GM23338 (cell line): Measurements from ENCODE around the gene ICAM5. TPM values are rescaled to one million over a fixed set of nuclear protein-coding genes. Genes with fewer than 3 reads are reported as not detected.

ENCODE experiments used
- ATAC-seq: fragments of 200-7000 bp; cut with Tn5 transposase; 3 replicates; pipeline ENCODE4 v1.9.1; 2020
- DNase-seq: peaks from one replicate; pipeline ENCODE4 v3.0.0-alpha.2; 2015; ENCODE audit warnings: low spot score
- H2AFZ ChIP-seq: fragments of 200-600 bp; sonication (generic); 2 replicates; pipeline ENCODE4 v1.8.0; 2016; ENCODE audit warnings: antibody characterized with exemption, mild to moderate bottlenecking, moderate library complexity
- H3F3A ChIP-seq: fragments of 200-600 bp; sonication (generic); replicated peaks from 2 replicates; pipeline ENCODE4 v1.8.0; 2017; ENCODE audit warnings: antibody characterized with exemption, mixed run types, low read depth
- H3K27ac ChIP-seq: fragments of 200-600 bp; sonication (generic); 2 replicates; pipeline ENCODE4 v1.6.1; 2016; ENCODE audit warnings: low read depth
- H3K27me3 ChIP-seq: fragments of 200-600 bp; sonication (generic); 2 replicates; pipeline ENCODE4 v1.8.0; 2016; ENCODE audit warnings: mild to moderate bottlenecking, mixed run types, moderate library complexity; ENCODE audit not compliant: insufficient read depth
- H3K36me3 ChIP-seq: fragments of 200-600 bp; sonication (generic); 2 replicates; pipeline ENCODE4 v1.8.0; 2016; ENCODE audit warnings: mild to moderate bottlenecking; ENCODE audit not compliant: insufficient read depth
- H3K4me1 ChIP-seq: fragments of 200-600 bp; sonication (generic); 2 replicates; pipeline ENCODE4 v1.8.0; 2016; ENCODE audit warnings: mild to moderate bottlenecking, moderate library complexity; ENCODE audit not compliant: insufficient read depth
- H3K4me2 ChIP-seq: fragments of 200-600 bp; sonication (generic); 2 replicates; pipeline ENCODE4 v1.7.1; 2017; ENCODE audit warnings: mixed run types
- H3K4me3 ChIP-seq: fragments of 200-600 bp; sonication (generic); 2 replicates; pipeline ENCODE4 v1.6.1; 2016; ENCODE audit warnings: mixed run types
- H3K79me2 ChIP-seq: fragments of 200-600 bp; sonication (generic); replicated peaks from 2 replicates; pipeline ENCODE4 v1.8.0; 2017; ENCODE audit warnings: mild to moderate bottlenecking; ENCODE audit not compliant: insufficient read depth
- H3K9me2 ChIP-seq: fragments of 200-600 bp; sonication (generic); 2 replicates; pipeline ENCODE4 v1.8.0; 2017; ENCODE audit not compliant: insufficient read depth
- H4K20me1 ChIP-seq: fragments of 200-600 bp; sonication (generic); replicated peaks from 2 replicates; pipeline ENCODE4 v1.8.0; 2017; ENCODE audit warnings: mild to moderate bottlenecking; ENCODE audit not compliant: insufficient read depth
- H3K27ac Mint-ChIP-seq: 2 replicates; pipeline ENCODE4 v1.8.0; 2020; ENCODE audit warnings: inconsistent platforms, mild to moderate bottlenecking, moderate library complexity, mixed read lengths
- H3K27me3 Mint-ChIP-seq: 3 replicates; pipeline ENCODE4 v1.8.0; 2022; ENCODE audit warnings: low read depth, mild to moderate bottlenecking, moderate library complexity, mixed read lengths, inconsistent platforms; ENCODE audit not compliant: insufficient read depth, poor library complexity
- H3K36me3 Mint-ChIP-seq: 3 replicates; pipeline ENCODE4 v1.8.0; 2021; ENCODE audit warnings: low read depth, mild to moderate bottlenecking, inconsistent platforms, moderate library complexity, mixed read lengths
- H3K4me1 Mint-ChIP-seq: 3 replicates; pipeline ENCODE4 v1.8.0; 2020; ENCODE audit warnings: mild to moderate bottlenecking, inconsistent platforms, mixed read lengths
- H3K4me3 Mint-ChIP-seq: 3 replicates; pipeline ENCODE4 v1.8.0; 2021; ENCODE audit warnings: moderate library complexity, mild to moderate bottlenecking, inconsistent platforms, mixed read lengths
- H3K9me3 Mint-ChIP-seq: 3 replicates; pipeline ENCODE4 v1.8.0; 2020; ENCODE audit warnings: moderate library complexity, mild to moderate bottlenecking, inconsistent platforms, mixed read lengths
- CTCF ChIP-seq, 2 experiments: fragments of 200-600 bp in 1 of 2; sonication (generic) in 1 of 2; conservative IDR thresholded peaks; 2 replicates each; pipeline versions ENCODE4 v1.5.1 to v1.6.1; 2016 to 2017; ENCODE audit warnings: antibody characterized with exemption in 2 of 2, low read depth in 2 of 2, mild to moderate bottlenecking in 2 of 2, moderate library complexity in 1 of 2
- EZH2 ChIP-seq: fragments of 200-600 bp; sonication (generic); IDR thresholded peaks from one replicate; pipeline ENCODE4 v1.8.0; 2017; ENCODE audit warnings: antibody characterized with exemption, mild to moderate bottlenecking, low read depth; ENCODE audit not compliant: unreplicated experiment
- JUNB ChIP-seq: IDR thresholded peaks from one replicate; pipeline ENCODE4 v1.6.1; 2016; ENCODE audit warnings: antibody characterized with exemption; ENCODE audit not compliant: unreplicated experiment
- POLR2AphosphoS5 ChIP-seq: IDR thresholded peaks from 2 replicates; pipeline ENCODE4 v1.6.1; 2016; ENCODE audit warnings: antibody characterized with exemption, low read depth
- REST ChIP-seq: IDR thresholded peaks from one replicate; pipeline ENCODE4 v1.6.1; 2018; ENCODE audit warnings: antibody characterized with exemption; ENCODE audit not compliant: unreplicated experiment
- STAT1 ChIP-seq: IDR thresholded peaks from one replicate; pipeline ENCODE4 v1.6.1; 2016; ENCODE audit warnings: antibody characterized with exemption; ENCODE audit not compliant: unreplicated experiment
- ZNF331 ChIP-seq: fragments of 250-450 bp; sonication (Bioruptor Pico); IDR thresholded peaks from 2 replicates; pipeline ENCODE4 v1.5.0; 2020; ENCODE audit warnings: low read depth, mild to moderate bottlenecking, moderate library complexity
- polyA plus RNA-seq: library from polyadenylated mRNA; unstranded; fragments of >200 nt; fragmentation: Nextera tagmentation; extraction: Ambion mirVana; gene quantifications from 2 replicates; pipeline ENCODE4 v1.2.1, GENCODE V29; 2016
- total RNA-seq: library from RNA; depleted of rRNA; stranded (reverse); fragments of >200 nt; shearing (Covaris generic); gene quantifications from 2 replicates; pipeline ENCODE4 v1.2.3, GENCODE V29; 2014

Gene ICAM5
- total and polyA plus RNA-seq, 2 experiments from 2014 or later: 0.47 to 4.6 TPM

- no peaks in the 10 kb centered on the region for H3K79me2 ChIP-seq
- DNase-seq (peak; percentile 98), ATAC-seq (peak; percentile 92)
- Mint-ChIP-seq H3K4me3 (no peak overlapping the region), H3K27me3 (peaks cover 6% of the 10 kb centered on the region), H3K9me3 (no peaks in the 10 kb centered on the region), H3K36me3 (peaks cover 40% of the 10 kb centered on the region), H3K27ac (no peak overlapping the region), H3K4me1 (no peaks in the 10 kb centered on the region)
- no peaks in the 10 kb centered on the region for H3K27me3 ChIP-seq
- no peaks in the 10 kb centered on the region for H3K9me2 ChIP-seq
- peaks cover 1% of the 10 kb centered on the region; the same call in 1 of the 2 replicates for H4K20me1 ChIP-seq
- no peak overlapping the region for H2AFZ ChIP-seq
- peaks cover 10% of the 10 kb centered on the region for H3K36me3 ChIP-seq
- no peak overlapping the region for H3K4me3 ChIP-seq
- TF ChIP-seq POLR2AphosphoS5 (no peak), CTCF (conservative IDR thresholded peaks at IDR 0.05; ENCODE audit: low read depth in 2 of 2) (peak; percentile 72 to 87)
- peaks cover 3% of the 10 kb centered on the region for H3F3A ChIP-seq
- H3K4me1 ChIP-seq: no peaks in the 10 kb centered on the region
- H3K4me2 ChIP-seq: no peak overlapping the region
- H3K27ac ChIP-seq: no peak overlapping the region
Measured at GRCh38 chr19:10259162-10259905, 30.4 kb upstream of the ICAM5 start.

GRCh38 chr19:10260141-10260584 lies 29.6 kb upstream of the ICAM5 start:
- no peak overlapping the region for H3K4me3 ChIP-seq
- Mint-ChIP-seq H3K27me3 (peaks cover 5% of the 10 kb centered on the region), H3K4me1 (no peaks in the 10 kb centered on the region), H3K4me3 (no peak overlapping the region), H3K9me3 (no peaks in the 10 kb centered on the region), H3K36me3 (peaks cover 33% of the 10 kb centered on the region), H3K27ac (no peak overlapping the region)
- H3K79me2 ChIP-seq: no peaks in the 10 kb centered on the region
- H3F3A ChIP-seq: peaks cover 3% of the 10 kb centered on the region
- H3K27me3 ChIP-seq: no peaks in the 10 kb centered on the region
- DNase-seq: no peak
- H2AFZ ChIP-seq: no peak overlapping the region
- no peak for ATAC-seq
- H3K9me2 ChIP-seq: no peaks in the 10 kb centered on the region
- H3K4me2 ChIP-seq: no peak overlapping the region
- no peaks in the 10 kb centered on the region for H3K4me1 ChIP-seq
- no peaks in the 10 kb centered on the region; the same call in 1 of the 2 replicates for H4K20me1 ChIP-seq
- TF ChIP-seq STAT1 (no peak), ZNF331 (no peak), REST (no peak), EZH2 (no peak), JUNB (no peak)
- H3K36me3 ChIP-seq: peaks cover 6% of the 10 kb centered on the region
- no peak overlapping the region for H3K27ac ChIP-seq
